Caco-2 (cell line): ENCODE results near the gene ZC3H18. TPM values are rescaled to one million over a fixed set of nuclear protein-coding genes. Genes with fewer than 3 reads are reported as not detected.

Experiments
- BruUV-seq: library from RNA; stranded (reverse); fragments of 400-500 nt; replicated peaks from 2 replicates; lab custom pipeline; 2021; lab: Mats Ljungman, UMichigan
- CTCF ChIA-PET: fragments of 300-600 bp; sonication (Branson Sonifier 250); formaldehyde crosslinking; loops from one replicate; lab custom pipeline; 2022; ENCODE audit warnings: antibody characterized with exemption; lab: Charles Lee
- POLR2A ChIA-PET: fragments of 300-600 bp; sonication (Branson Sonifier 250); formaldehyde crosslinking; loops from one replicate; lab custom pipeline; 2022; ENCODE audit warnings: antibody characterized with exemption; lab: Charles Lee
- DNase-seq, 2 experiments: peaks; one replicate each; pipeline versions ENCODE4 v3.0.0 to v3.0.0-alpha.2; 2020 to 2022
- H3K27me3 ChIP-seq: replicated peaks from 2 replicates; pipeline ENCODE4 v1.6.0; 2011; ENCODE audit warnings: low read length; ENCODE audit not compliant: control insufficient read depth, insufficient read depth
- H3K36me3 ChIP-seq: 2 replicates; pipeline ENCODE4 v1.5.1; 2011; ENCODE audit warnings: low read length; ENCODE audit not compliant: control insufficient read depth, insufficient read depth
- H3K4me1 ChIP-seq: fragments of 250-450 bp; sonication (Bioruptor Pico); 2 replicates; pipeline ENCODE4 v1.5.1; 2020; ENCODE audit warnings: mild to moderate bottlenecking
- H3K4me3 ChIP-seq: 2 replicates; pipeline ENCODE4 v1.5.1; 2011; ENCODE audit warnings: low read depth, mild to moderate bottlenecking, control low read depth, low read length
- H3K9me3 ChIP-seq: fragments of 250-450 bp; sonication (Bioruptor Pico); 2 replicates; pipeline ENCODE4 v1.5.1; 2020; ENCODE audit warnings: mild to moderate bottlenecking, moderate library complexity
- H3K27ac Mint-ChIP-seq: one replicate; pipeline ENCODE4 v1.8.0; 2022; ENCODE audit warnings: mixed read lengths; ENCODE audit not compliant: unreplicated experiment
- H3K27me3 Mint-ChIP-seq: one replicate; pipeline ENCODE4 v1.8.0; 2022; ENCODE audit warnings: mixed read lengths; ENCODE audit not compliant: insufficient read depth, unreplicated experiment
- H3K36me3 Mint-ChIP-seq: one replicate; pipeline ENCODE4 v1.8.0; 2022; ENCODE audit warnings: mild to moderate bottlenecking, mixed read lengths; ENCODE audit not compliant: insufficient read depth, unreplicated experiment
- H3K4me1 Mint-ChIP-seq: one replicate; pipeline ENCODE4 v1.8.0; 2022; ENCODE audit warnings: low read depth, mixed read lengths; ENCODE audit not compliant: unreplicated experiment
- H3K4me3 Mint-ChIP-seq: one replicate; pipeline ENCODE4 v1.8.0; 2022; ENCODE audit warnings: mild to moderate bottlenecking, moderate library complexity, mixed read lengths; ENCODE audit not compliant: unreplicated experiment
- H3K9me3 Mint-ChIP-seq: one replicate; pipeline ENCODE4 v1.8.0; 2022; ENCODE audit warnings: mixed read lengths; ENCODE audit not compliant: unreplicated experiment
- CTCF ChIP-seq, 2 experiments: fragments of 200-600 bp in 1 of 2; IDR thresholded peaks; 1 replicate in 1 of 2; 2 replicates in 1 of 2; pipeline versions ENCODE4 v1.5.1 to v1.8.0; 2011 to 2022; ENCODE audit warnings: antibody characterized with exemption in 1 of 2, control low read depth in 1 of 2, inconsistent platforms in 1 of 2, low read depth in 1 of 2, low read length in 1 of 2, mild to moderate bottlenecking in 1 of 2, moderate library complexity in 1 of 2; ENCODE audit not compliant: insufficient read depth in 1 of 2, severe bottlenecking in 1 of 2, unreplicated experiment in 1 of 2
- intact Hi-C: fragments of 100-400 bp; cut with micrococcal nuclease; formaldehyde crosslinking; loops from one replicate; pipeline ENCODE4 v1.10.0; 2022; ENCODE audit not compliant: unreplicated experiment
- total RNA-seq: library from RNA; stranded (reverse); gene quantifications from 2 replicates; pipeline ENCODE4 v1.2.3, GENCODE V29; 2022

ZC3H18 gene
- total RNA-seq, 1 experiment from 2014 or later = 82.0 TPM

- Mint-ChIP-seq H3K9me3 (no peaks in the 10 kb centered on the region), H3K4me3 (peak overlapping the region; percentile 78), H3K4me1 (peaks cover 6% of the 10 kb centered on the region), H3K27ac (peak overlapping the region; percentile 87), H3K27me3 (no peaks in the 10 kb centered on the region), H3K36me3 (peaks cover 59% of the 10 kb centered on the region)
- Histone ChIP-seq H3K4me1 (peaks cover 17% of the 10 kb centered on the region), H3K4me3 (peak overlapping the region; percentile 96), H3K36me3 (peaks cover 5% of the 10 kb centered on the region; the same call in 1 of the 2 replicates), H3K27me3 (no peaks in the 10 kb centered on the region), H3K9me3 (no peaks in the 10 kb centered on the region)
- BruUV-seq = no TSS peak
- ChIA-PET POLR2A (interaction anchor here (0.5 kb wide), 1 partner anchor 1275 kb away, joined by 3 read pairs; no protein-coding TSS in a partner anchor), CTCF (interaction anchor here (0.6 kb wide), 1 partner anchor 37 kb away, joined by 3 read pairs; no protein-coding TSS in a partner anchor)
- TF ChIP-seq CTCF (IDR thresholded peaks at IDR 0.05; ENCODE audit: insufficient read depth in 1 of 2, low read depth in 1 of 2, low read length in 1 of 2, severe bottlenecking in 1 of 2, unreplicated experiment in 1 of 2) = no peak
- intact Hi-C loops = loop anchor here (1.0 kb wide), 1 partner anchor 11 kb away; no protein-coding TSS in a partner anchor
- DNase-seq = peak in 1 of 2 experiments; percentile 44
Measured at GRCh38 chr16:88651276-88651988, 81.2 kb downstream of the ZC3H18 start.

GRCh38 chr16:88651989-88652761 is 82.0 kb downstream of the ZC3H18 start:
- peaks cover 64% of the 10 kb centered on the region for H3K36me3 Mint-ChIP-seq
- H3K9me3 Mint-ChIP-seq = no peaks in the 10 kb centered on the region
- no peak for TF ChIP-seq CTCF (IDR thresholded peaks at IDR 0.05; ENCODE audit: insufficient read depth in 1 of 2, low read depth in 1 of 2, low read length in 1 of 2, severe bottlenecking in 1 of 2, unreplicated experiment in 1 of 2)
- Histone ChIP-seq H3K36me3 (peaks cover 5% of the 10 kb centered on the region), H3K9me3 (no peaks in the 10 kb centered on the region), H3K27me3 (no peaks in the 10 kb centered on the region), H3K4me1 (peaks cover 17% of the 10 kb centered on the region), H3K4me3 (no peak overlapping the region)
- TSS peak; percentile 10 for BruUV-seq
- peaks cover 6% of the 10 kb centered on the region for H3K4me1 Mint-ChIP-seq
- no peak overlapping the region for H3K4me3 Mint-ChIP-seq
- intact Hi-C loops = loop anchor here (1.0 kb wide), 1 partner anchor 10 kb away; no protein-coding TSS in a partner anchor
- H3K27me3 Mint-ChIP-seq = no peaks in the 10 kb centered on the region
- no peak for DNase-seq
- no peak overlapping the region for H3K27ac Mint-ChIP-seq
- ChIA-PET POLR2A (interaction anchor here (0.5 kb wide), 1 partner anchor 1276 kb away, joined by 3 read pairs; no protein-coding TSS in a partner anchor), CTCF (no interaction called here)

DNA sequence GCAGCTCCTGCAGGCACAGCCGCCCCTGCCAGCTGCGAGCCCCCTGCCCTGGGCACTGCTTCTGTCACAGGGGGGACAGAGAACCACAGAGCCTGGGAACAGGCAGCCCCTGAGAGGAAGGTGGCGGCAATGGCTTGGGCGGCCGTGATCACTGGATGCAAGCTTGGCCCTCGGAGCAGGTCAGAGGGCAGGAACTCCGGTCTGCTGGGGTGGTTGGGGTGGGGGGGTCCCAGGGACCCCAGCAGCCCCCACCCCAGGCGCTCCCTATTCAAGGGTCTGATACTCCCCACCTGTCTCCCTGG is 82.5 kb downstream of the ZC3H18 start:
- H3K4me1 ChIP-seq = peaks cover 17% of the 10 kb centered on the region
- no peak for TF ChIP-seq CTCF (IDR thresholded peaks at IDR 0.05; ENCODE audit: insufficient read depth in 1 of 2, low read depth in 1 of 2, low read length in 1 of 2, severe bottlenecking in 1 of 2, unreplicated experiment in 1 of 2)
- no peaks in the 10 kb centered on the region for H3K27me3 ChIP-seq
- no peak for DNase-seq
- no TSS peak for BruUV-seq
- ChIA-PET POLR2A (no interaction called here), CTCF (no interaction called here)
- Mint-ChIP-seq H3K9me3 (no peaks in the 10 kb centered on the region), H3K4me3 (no peak overlapping the region), H3K27ac (no peak overlapping the region), H3K36me3 (peaks cover 64% of the 10 kb centered on the region), H3K27me3 (no peaks in the 10 kb centered on the region), H3K4me1 (peaks cover 6% of the 10 kb centered on the region)
- peaks cover 5% of the 10 kb centered on the region for H3K36me3 ChIP-seq
- H3K9me3 ChIP-seq = no peaks in the 10 kb centered on the region
- H3K4me3 ChIP-seq = no peak overlapping the region
- intact Hi-C loops = no loop called here
